Measurements from ENCODE around the gene PUS7. TPM values are rescaled to one million over a fixed set of nuclear protein-coding genes. Genes with fewer than 3 reads are reported as not detected.
"Not testable (repeated sequence)": the region's sequence is repeated elsewhere in the genome, so short reads cannot be mapped to it uniquely, and the experiment has no call there.

Gene PUS7
- total RNA-seq, 1 donor from 2014 or later, result 5.2 TPM

DNA sequence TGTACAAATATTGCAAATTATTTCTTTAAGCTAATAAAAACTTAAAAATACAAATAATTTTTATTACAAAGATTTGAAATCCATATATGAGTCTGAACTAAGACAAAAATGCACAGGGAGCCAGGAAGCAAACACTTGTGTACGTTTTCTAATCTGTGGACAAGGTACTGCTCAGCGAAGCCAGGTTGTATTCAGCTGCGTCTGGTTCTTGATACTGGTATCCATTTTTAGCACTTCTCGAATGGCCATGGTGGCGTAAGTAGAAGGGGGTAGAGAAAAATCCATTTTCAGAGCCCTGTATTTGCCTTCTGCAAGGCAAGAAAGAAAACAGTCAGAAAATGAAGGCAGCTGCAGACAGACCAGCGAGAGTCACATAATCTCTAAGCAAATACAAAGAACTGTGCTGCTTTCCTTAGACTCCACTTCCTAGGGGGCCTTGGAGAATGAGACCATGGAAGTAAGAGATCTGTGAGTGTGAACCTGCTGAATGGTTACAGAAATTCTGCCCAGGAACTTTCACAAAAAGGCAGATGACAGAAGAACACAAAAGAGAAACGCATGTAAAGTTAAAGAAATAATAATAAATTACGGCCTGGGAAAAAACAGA, 64.3 kb downstream of the PUS7 start:
- intact Hi-C loops (cut with DNase I), result no loop called here
- ATAC-seq (ENCODE audit: poor library complexity), result peak; percentile 51

GRCh38 chr7:105454921-105455320, 67.2 kb downstream of the PUS7 start:
- DNase-seq (no peak), ATAC-seq (ENCODE audit: poor library complexity) (no peak)
- intact Hi-C loops (cut with DNase I), result no loop called here

More for the DNA sequence above, 64.3 kb downstream of the PUS7 start:
- DNase-seq, result no peak

GRCh38 chr7:105454095-105454747, 67.8 kb downstream of the PUS7 start:
- ATAC-seq (ENCODE audit: poor library complexity) (no peak), DNase-seq (no peak)
- intact Hi-C loops (cut with DNase I), result no loop called here

- DNase-seq (no peak), ATAC-seq (ENCODE audit: poor library complexity) (no peak)
- intact Hi-C loops (cut with DNase I), result no loop called here
These were observed 70.0 kb downstream of the PUS7 start for GRCh38 chr7:105452085-105452484.

DNA sequence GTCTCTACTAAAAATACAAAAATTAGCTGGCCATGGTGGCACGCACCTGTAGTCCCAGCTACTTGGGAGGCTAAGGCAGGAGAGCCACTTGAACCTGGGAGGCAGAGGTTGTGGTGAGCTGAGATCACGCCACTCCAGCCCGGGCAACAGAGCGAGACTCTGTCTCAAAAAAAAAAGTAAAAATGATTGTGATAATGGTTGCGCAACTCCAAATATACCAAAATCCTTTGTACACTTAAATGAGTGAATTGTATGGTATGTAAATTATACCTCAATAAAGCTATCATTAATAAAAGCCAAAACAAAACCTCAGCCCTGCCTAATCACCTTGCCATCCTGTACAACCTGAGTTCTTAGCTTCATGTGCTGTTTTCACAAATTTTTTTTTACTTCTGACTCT, 71.2 kb downstream of the PUS7 start:
- DNase-seq; ATAC-seq (ENCODE audit: poor library complexity); intact Hi-C loops (cut with DNase I): not testable (repeated sequence)

DNA sequence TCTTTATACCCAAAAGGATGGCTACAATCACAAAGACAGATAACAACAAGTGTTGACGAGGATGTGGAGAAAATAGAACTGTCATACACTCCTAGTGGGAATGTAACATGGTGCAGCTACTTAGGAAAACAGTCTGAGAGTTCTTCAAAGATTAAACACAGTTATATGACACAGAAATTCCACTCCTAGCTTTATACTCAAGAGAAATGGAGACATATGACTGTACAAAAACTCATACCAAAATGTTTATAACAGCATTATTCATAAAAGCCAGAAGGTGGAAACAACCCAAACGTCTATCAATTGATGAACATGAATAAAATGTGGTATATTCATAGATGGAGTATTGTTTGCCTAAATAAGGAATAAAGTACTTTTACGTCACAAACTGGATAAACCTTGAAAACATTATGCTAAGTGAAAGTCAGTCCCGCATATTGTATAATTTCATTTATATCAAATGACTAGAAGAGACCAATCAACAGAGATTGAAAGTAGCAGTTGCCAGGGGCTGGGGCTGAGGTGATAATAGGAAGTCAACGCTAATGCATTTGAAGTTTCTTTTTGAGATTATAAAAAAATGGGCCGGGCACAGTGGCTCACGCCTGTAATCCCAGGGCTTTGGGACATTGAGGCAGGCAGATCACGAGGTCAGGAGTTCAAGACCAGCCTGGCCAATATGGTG, 71.8 kb downstream of the PUS7 start:
- ATAC-seq (ENCODE audit: poor library complexity) (no peak), DNase-seq (no peak)
- intact Hi-C loops (cut with DNase I), result no loop called here

DNA sequence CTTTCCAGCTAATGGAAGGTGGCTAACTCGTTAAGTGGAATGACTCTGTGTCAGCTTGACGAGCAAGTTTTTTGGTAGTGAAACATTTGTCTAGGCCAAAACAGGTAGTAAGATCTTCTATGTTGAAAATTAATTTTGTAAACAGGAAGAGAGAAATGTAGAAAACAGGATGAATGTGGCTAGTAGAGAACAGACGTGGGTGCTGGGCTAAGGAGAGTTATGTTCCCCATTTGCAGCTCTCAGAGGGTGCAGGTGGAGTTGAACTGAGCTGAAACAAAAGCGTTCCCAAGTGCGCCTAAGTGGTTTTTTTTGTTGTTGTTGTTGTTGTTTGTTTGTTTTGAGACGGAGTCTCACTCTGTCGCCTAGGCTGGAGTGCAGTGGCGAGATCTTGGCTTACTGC, 73.9 kb downstream of the PUS7 start:
- intact Hi-C loops (cut with DNase I), result no loop called here
- no peak for ATAC-seq (ENCODE audit: poor library complexity)
- no peak for DNase-seq

GRCh38 chr7:105444342-105444987, 77.6 kb downstream of the PUS7 start:
- DNase-seq, result no peak
- no peak for ATAC-seq (ENCODE audit: poor library complexity)
- intact Hi-C loops (cut with DNase I), result no loop called here

GRCh38 chr7:105442214-105442613, 79.9 kb downstream of the PUS7 start:
- intact Hi-C loops (cut with DNase I); ATAC-seq (ENCODE audit: poor library complexity): not testable (repeated sequence)
- DNase-seq, result peak; percentile 47

GRCh38 chr7:105439174-105439893, 82.7 kb downstream of the PUS7 start:
- intact Hi-C loops (cut with DNase I), result no loop called here
- DNase-seq (no peak), ATAC-seq (ENCODE audit: poor library complexity) (no peak)

DNA sequence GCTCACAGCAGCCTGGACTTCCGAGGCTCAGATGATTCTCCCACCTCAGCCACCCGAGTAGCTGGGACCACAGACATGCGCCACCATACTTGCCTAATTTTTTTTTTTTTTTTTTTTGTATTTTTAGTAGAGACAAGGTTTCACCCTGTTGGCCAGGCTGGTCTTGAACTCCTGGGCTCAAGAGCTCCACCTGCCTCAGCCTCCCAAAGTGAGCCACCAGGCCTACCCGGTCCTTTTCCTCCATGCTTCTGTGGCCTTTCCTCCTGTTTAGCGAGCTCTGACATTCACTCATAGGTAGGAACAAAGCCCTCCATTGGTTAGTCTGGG, 83.3 kb downstream of the PUS7 start:
- intact Hi-C loops (cut with DNase I), result no loop called here
- no peak for DNase-seq
- ATAC-seq (ENCODE audit: poor library complexity), result no peak

- intact Hi-C loops (cut with DNase I), result no loop called here
- ATAC-seq (ENCODE audit: poor library complexity), result no peak
- no peak for DNase-seq
These were observed 83.8 kb downstream of the PUS7 start for GRCh38 chr7:105438254-105438653.

DNA sequence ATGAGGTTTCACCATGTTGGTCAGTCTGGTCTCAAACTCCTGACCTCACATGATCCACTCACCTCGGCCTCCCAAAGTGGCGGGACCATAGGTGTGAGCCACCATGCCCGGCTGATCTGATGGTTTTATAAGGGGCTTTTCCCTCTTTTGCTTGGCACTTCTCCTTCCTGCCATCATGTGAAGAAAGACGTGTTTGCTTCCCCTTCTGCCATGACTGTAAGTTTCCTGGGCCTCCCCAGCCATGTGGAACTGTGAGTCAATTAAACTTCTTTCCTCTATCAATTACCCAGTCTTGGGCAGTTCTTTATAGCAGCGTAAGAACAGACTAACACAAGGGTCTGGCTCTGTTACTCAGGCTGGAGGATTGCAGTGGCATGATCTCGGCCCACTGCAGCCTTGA, 84.7 kb downstream of the PUS7 start:
- DNase-seq; intact Hi-C loops (cut with DNase I); ATAC-seq (ENCODE audit: poor library complexity): not testable (repeated sequence)

GRCh38 chr7:105429746-105430612, 92.1 kb downstream of the PUS7 start:
- ATAC-seq (ENCODE audit: poor library complexity), result peak; percentile 55
- intact Hi-C loops (cut with DNase I), result loop anchor here (5.0 kb wide), 1 partner anchor 278 kb away; no protein-coding TSS in a partner anchor
- no peak for DNase-seq

DNA sequence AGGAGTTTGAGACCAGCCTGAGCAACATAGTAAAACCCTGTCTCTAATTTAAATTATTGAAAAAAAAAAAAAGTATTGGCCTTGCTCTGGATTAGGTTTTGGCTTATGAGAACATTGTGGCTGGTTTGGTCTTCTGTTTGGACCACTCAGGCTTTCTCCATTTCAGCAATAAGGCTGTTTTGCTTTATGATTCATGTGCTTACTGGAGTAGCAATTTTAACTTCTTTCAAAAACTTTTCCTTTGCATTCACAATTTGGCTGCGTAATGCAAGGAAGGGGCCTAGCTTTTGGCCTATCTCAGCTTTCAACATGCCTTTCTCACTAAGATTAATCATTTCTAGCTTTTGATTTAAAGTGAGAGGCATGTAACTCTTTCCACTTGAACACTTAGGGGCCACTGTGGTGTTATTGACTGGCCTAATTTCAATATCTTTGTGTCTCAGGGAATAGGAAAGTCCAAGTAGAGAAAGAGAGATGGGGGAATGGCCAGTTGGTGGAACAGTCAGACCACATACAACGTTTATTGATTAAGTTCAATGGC, 95.4 kb downstream of the PUS7 start:
- DNase-seq, result no peak
- intact Hi-C loops (cut with DNase I), result loop anchor here (5.0 kb wide), 1 partner anchor 274 kb away; no protein-coding TSS in a partner anchor
- no peak for ATAC-seq (ENCODE audit: poor library complexity)

DNA sequence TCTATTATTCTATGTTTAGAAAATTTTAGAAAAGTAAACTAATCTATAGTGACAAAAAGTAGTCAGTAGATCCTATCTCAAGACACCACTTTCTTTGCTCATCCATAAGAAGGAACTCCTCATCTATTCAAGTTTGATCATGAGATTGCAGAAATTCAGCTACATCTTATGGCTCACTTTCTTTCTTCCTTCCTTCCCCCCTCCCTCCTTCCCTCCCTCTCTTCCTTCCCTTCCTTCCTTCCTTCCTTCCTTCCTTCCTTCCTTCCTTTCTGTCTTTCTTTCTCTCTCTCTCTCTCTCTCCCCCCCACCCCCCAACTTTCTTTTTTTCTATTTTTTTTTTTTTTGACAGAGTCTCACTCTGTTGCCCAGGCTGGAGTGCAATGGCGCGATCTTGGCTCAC, 98.1 kb downstream of the PUS7 start:
- no peak for DNase-seq
- no peak for ATAC-seq (ENCODE audit: poor library complexity)
- intact Hi-C loops (cut with DNase I), result no loop called here

GRCh38 chr7:105413887-105414437, 108.1 kb downstream of the PUS7 start:
- no peak for ATAC-seq (ENCODE audit: poor library complexity)
- DNase-seq, result no peak
- intact Hi-C loops (cut with DNase I), result no loop called here

Measured in Right ventricle myocardium superior (tissue), 1 donor.